HG02885 (cell line): ENCODE results near the gene ZFP92.

Experiments used
- ATAC-seq: cut with Tn5 transposase; IDR thresholded peaks from one replicate; pipeline ENCODE4 v1.9.1; 2021; ENCODE audit warnings: mild to moderate bottlenecking; ENCODE audit not compliant: unreplicated experiment, poor library complexity

ZFP92 gene

DNA sequence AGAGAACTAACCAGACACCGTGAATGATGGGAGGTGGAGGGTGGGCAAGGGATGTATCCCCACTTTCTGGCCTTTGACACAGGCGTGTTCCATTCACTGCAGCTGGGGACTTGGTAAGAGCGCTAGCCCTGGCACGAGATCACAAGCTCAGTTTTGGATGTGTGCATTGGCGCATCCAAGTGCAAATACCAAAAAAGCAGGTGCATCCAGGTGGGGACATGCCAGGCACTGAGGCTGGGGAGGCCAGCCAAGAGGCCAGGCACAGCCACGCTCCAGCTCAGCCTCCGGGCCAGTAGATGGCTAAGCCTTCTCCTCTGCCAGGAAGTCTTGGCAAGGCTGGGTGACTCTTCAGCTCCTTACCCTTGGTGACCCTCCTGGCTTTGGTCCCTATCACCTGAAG, 4.4 kb upstream of the ZFP92 start:
- no peak for ATAC-seq

GRCh38 chrX:153407736-153408135, 3.5 kb upstream of the ZFP92 start:
- ATAC-seq, result no peak

DNA sequence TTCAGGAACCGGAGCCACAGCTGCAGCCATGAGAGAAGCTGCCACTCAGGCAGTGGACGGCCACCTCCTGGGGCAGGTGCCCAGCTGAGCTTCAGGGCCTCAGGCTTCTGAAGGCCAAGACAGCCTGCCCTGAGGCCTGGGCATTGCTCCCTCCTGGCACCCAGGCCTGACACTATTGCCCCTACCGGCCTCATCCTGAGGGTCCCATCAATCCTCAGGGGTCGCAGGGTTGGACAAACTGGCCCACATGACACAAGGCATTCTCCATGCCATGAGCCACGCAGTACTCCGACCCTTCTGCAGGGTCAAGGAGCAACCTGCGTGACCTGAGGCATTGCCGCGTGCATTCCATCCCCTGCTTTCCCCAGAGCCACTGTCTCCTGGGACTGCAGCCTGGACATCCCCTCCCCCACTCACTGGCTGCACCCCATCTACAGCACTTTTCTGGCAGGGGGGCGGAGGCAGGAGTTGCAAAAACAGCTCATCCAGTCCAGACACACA, 3.0 kb upstream of the ZFP92 start:
- ATAC-seq, result no peak

DNA sequence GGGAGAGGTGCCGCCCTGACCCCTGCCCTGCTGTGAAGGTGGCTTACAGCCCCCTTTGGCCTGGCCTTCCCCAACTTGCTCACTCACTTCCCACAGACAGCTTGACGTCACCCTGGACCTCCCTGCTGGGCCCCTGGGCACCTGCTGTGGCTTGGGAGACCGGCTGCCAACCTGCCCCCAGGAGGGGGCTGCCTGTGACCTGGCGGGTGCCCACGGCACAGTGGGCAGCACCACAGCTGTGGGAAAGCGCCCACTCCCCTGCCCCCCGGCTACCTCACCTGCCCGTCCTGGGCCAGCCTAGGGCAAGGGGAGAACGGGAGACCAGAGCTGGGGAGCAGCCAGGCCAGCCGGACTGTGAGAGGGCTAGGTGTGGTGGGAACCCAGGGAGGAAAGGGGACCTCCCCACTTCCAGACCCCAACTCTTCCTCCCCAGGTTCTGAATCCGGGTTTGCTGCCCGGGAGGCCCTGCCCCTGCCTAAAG, 2.4 kb upstream of the ZFP92 start:
- no peak for ATAC-seq

- no peak for ATAC-seq
Measured at GRCh38 chrX:153409414-153410101, 1.7 kb upstream of the ZFP92 start.

GRCh38 chrX:153410373-153410772, 899 bp upstream of the ZFP92 start:
- no peak for ATAC-seq

- no peak for ATAC-seq
Measured at GRCh38 chrX:153410888-153411254, 401 bp upstream of the ZFP92 start.

DNA sequence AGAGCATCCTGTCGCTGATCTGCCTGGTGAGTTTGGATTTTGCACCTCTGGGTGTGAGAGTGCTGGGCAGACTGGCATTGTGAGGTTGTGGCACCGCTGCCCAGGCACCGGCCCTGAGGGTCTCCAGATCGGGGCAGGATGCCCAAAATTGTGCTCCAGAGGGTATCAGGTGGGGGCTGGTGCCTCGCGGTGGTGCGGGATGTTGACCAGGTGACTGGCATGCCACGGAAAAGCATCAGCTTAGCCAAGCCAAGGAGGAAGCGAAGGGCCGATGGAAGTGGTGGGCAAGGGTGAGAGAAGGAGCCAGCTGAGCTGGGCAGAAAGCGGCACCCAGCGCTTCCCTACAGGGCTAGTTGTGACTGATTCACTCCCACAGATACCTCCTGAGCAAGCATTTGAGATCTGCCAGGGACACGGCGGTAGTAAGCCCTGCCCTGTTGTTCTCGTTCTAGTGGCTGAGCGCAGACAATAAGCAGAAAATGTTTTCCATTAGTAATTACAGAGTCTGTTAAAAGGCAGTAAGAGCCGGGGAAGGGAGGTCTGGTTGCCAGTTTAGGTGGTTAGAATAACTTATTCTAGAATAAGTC, 809 bp downstream of the ZFP92 start:
- no peak for ATAC-seq

DNA sequence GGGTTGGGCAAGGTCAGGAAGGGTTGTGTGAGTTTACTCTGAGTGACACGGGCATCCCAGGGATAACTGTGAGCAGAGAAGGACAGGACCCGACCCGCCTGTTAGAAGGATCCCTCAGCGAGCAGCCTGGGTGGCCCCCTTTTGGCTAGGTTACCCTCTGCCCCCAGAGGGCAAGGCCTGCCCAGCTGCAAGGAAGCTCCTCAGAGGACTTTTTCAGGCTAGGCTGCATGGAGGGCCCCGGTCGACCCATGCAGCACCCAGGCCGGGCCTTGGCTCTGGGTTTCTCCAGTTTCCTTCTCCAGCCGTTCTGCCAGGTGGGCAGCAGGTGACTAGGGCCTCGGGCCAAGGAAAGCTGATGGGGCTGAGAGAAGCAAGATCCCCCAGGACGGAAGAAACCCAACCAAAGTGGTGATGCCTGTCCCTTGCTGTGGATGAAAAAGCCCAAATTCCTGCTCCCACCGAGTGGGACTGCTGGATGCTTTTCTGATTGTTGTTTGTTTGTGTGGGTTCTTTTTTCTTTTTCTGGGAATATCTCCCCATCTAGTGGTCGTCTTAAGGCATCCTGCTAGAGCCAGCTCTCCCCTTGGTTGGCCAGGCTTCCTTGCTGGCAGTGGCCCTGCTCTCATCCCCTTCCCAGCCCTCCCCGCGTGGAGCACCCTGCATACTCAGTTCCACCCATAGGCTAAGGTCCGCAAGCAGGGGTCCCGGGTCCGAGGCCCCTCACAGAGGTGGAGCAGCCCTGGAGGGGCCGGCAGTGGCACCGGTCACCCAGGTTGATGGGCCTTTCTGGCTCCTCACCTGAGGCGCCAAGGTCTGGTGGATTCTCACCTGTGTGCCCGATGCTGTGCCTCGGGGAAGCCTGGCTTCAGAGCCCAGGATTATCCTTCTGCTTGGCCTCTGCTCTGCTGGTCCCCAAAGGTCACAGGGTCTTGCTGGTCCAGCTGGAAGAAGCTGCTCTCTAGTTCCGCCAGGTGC, 1.8 kb downstream of the ZFP92 start:
- ATAC-seq, result no peak

GRCh38 chrX:153413731-153414130, 2.5 kb downstream of the ZFP92 start:
- no peak for ATAC-seq

GRCh38 chrX:153414856-153415510, 3.7 kb downstream of the ZFP92 start:
- ATAC-seq, result no peak

- no peak for ATAC-seq
Measured at GRCh38 chrX:153416781-153417450, 5.6 kb downstream of the ZFP92 start.

DNA sequence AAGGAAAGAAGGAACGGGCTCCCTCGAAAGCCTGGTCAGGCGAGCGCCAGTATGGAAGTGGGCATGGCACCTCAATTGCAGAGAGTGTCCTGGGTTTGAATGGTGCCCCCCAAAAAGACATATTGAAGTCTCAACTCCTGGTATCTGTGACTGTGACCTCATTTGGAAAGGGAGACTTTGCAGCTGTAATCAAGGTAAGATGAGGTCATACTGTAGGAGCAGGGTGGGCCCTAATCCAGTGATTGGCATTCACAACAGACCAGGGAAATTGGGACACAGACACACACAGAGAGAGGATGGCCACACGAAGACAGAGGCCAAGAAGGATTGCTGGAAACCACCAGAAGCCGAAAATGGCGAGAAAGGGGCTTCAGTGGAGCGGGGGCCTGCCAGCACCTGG, 6.4 kb downstream of the ZFP92 start:
- ATAC-seq, result no peak

DNA sequence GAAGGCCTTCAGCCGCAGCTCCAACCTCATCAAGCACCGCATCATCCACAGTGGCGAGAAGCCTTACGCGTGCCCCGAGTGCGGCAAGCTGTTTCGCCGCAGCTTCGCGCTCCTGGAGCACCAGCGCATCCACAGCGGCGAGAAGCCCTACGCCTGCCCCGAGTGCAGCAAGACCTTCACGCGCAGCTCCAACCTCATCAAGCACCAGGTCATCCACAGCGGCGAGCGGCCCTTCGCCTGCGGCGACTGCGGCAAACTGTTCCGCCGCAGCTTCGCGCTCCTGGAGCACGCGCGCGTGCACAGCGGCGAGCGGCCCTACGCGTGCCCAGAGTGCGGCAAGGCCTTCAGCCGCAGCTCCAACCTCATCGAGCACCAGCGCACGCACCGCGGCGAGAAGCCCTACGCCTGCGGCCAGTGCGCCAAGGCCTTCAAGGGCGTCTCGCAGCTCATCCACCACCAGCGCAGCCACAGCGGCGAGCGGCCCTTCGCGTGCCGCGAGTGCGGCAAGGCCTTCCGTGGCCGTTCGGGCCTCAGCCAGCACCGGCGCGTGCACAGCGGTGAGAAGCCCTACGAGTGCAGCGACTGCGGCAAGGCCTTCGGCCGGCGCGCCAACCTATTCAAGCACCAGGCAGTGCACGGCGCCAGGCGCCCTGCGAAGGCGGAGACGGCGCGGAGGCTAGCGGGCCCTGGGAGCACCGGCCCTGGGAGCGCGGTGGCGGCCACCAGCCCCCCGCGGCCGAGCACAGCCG, 9.8 kb downstream of the ZFP92 start:
- no peak for ATAC-seq

DNA sequence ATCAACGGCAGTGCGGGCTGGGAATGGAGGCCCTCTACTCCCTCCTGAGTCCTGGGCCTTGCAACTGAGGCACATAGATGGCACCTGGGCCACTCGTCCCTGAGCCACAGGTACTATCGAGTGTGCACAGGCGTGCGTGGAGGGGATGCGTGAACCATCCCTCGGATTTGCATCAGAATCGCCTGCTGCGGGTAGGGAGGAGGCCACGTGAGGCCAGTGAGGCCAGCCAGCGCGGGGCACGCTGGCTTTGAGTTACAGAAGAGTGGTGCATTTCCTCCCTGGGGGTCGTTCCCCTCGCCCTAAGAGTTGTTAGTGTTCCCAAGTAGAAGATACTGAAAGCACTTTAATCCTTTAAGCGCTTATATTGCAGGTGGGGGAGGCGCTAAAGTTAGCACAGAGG, 10.6 kb downstream of the ZFP92 start:
- ATAC-seq, result no peak

DNA sequence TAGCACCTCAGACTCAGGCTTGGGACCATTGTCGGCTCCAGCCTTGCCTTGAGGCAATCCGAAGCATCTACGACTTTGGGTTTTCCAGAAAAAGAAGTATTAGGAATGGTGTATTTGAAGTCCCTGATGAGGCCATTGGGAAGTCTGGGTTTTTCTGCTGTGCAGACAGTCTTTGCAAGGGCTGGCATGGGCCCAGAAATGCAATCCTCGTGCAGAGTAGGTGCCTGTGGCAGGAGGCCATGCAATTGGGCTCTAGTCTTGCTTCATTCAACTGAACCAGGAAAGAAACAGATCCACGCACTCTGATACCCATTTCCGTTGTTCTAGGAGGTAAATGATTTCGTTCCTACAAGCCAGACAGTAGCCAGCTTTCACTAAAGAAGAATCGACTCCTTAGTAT, 12.4 kb downstream of the ZFP92 start:
- no peak for ATAC-seq

GRCh38 chrX:153426204-153426603, 14.9 kb downstream of the ZFP92 start:
- no peak for ATAC-seq

- no peak for ATAC-seq
Measured at GRCh38 chrX:153430796-153431195, 19.5 kb downstream of the ZFP92 start.

- no peak for ATAC-seq
Measured at GRCh38 chrX:153433161-153433680, 21.9 kb downstream of the ZFP92 start.
